Cardiac septum (tissue), 1 donor: ENCODE data around the gene SLC1A4. TPM values are rescaled to one million over a fixed set of nuclear protein-coding genes. Genes with fewer than 3 reads are reported as not detected.
"Not testable (repeated sequence)": the region's sequence is repeated elsewhere in the genome, so short reads cannot be mapped to it uniquely, and the experiment has no call there.

ENCODE experiments used
- DNase-seq: peaks from one replicate; pipeline ENCODE4 v3.0.0-alpha.2; 2020; ENCODE audit warnings: low spot score
- intact Hi-C: fragments of 100-400 bp; cut with DNase I; formaldehyde crosslinking; loops from one replicate; pipeline ENCODE4 v1.14.0; 2022
- total RNA-seq: library from RNA; stranded (reverse); fragmentation: NEBNext Ultra II Directional; extraction: Animal tissue kit (Norgen Biotek cat#: 25700); gene quantifications from one replicate; pipeline ENCODE4 v1.2.1, GENCODE V29; 2021
- donor health status: DM: no; HTN: no; CAD: no.

Gene SLC1A4
- total RNA-seq, 1 donor from 2014 or later, result 22.2 TPM

DNA sequence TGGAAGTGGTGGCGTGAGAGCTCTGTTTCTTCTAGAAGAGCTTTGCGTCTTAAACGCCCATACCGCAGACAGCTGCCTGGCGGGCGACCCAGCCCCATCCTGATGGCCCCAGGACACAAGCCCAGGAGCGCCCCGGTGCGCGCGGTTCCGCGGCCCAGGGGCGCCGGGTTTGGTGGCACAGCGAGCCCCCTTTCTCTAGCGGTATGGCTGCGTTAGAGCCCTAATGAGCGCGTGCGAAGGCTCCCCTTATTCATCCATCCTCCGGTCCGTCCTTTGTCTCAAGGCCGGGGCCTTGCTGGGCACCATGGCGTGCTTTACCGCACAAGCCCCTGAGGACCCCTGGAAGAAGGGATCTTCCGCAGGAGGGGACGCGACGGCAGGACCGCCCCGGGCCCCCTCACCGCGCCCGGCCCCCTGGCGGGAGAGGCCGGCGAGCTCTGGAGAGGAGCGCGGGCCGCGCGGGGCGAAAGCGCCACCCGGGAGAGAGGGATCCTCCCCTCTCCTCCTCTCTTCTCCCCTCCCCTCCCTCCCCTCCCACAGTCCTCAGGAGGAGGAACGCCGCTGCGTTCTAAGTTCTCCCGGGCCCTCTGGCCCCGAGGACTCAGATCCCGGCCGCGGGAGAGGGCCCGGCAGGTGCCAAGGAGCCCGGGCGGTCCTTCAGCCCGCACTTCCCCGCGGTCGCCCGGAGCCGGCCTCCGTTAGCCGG, 626 bp upstream of the SLC1A4 start:
- intact Hi-C loops, result loop anchor here (5.0 kb wide), 2 partner anchors 54 to 144 kb away; partner anchors contain the start of gene RAB1A
- peak; percentile 89 for DNase-seq

DNA sequence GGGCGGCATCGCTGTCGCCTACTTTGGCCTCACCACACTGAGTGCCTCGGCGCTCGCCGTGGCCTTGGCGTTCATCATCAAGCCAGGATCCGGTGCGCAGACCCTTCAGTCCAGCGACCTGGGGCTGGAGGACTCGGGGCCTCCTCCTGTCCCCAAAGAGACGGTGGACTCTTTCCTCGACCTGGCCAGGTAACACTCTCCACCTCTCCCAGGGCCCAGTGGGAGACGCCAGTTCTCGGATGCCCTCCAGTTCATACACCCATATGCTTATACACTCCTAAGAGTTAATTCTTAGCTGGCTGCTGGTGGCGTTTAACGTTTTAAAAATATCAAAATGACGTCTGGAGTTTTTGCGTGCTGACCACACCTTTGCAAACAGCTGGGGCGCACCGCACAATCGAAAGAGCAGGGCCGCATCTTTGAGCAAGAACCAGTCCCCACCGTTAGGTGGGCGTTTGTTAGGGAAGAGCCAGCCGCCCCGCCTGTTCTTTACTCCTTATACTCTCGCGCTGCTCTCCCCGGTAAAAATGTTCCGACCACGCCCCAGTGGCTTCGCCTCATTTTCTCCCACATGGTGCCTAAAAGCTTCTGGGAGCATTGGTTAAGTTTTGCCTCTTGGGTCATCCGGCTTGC, 899 bp downstream of the SLC1A4 start:
- intact Hi-C loops, result loop anchor here (5.0 to 10.0 kb wide), 3 partner anchors 52 to 345 kb away; partner anchors contain the start of gene RAB1A
- no peak for DNase-seq

GRCh38 chr2:64990876-64991275, 1.7 kb downstream of the SLC1A4 start:
- no peak for DNase-seq
- intact Hi-C loops, result loop anchor here (10.0 kb wide), 1 partner anchor 346 kb away; no protein-coding TSS in a partner anchor

DNA sequence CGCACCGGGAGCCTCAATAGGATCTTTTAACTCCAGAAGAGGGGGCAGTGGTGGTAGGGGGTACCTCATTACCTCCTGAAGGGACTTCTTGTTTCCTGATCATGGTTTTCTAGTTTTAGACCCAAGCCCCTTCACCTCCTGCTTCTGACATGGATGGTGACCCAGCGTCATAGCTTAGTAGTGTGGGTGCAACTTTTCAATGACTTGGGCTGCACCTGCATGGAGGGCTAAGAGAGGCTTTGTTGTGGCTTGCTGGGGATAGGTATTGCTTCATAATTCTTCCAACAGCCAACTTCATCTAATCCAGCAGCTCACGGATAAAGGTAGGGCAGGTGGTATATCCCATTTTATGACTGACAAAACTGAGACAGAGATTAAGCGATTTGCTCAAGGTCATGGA, 3.0 kb downstream of the SLC1A4 start:
- no peak for DNase-seq
- intact Hi-C loops, result loop anchor here (10.0 kb wide), 1 partner anchor 347 kb away; no protein-coding TSS in a partner anchor

GRCh38 chr2:64992990-64993389, 3.8 kb downstream of the SLC1A4 start:
- DNase-seq, result no peak
- intact Hi-C loops, result loop anchor here (10.0 kb wide), 1 partner anchor 348 kb away; no protein-coding TSS in a partner anchor

GRCh38 chr2:64995041-64995440, 5.8 kb downstream of the SLC1A4 start:
- intact Hi-C loops, result loop anchor here (10.0 kb wide), 1 partner anchor 350 kb away; no protein-coding TSS in a partner anchor
- no peak for DNase-seq

DNA sequence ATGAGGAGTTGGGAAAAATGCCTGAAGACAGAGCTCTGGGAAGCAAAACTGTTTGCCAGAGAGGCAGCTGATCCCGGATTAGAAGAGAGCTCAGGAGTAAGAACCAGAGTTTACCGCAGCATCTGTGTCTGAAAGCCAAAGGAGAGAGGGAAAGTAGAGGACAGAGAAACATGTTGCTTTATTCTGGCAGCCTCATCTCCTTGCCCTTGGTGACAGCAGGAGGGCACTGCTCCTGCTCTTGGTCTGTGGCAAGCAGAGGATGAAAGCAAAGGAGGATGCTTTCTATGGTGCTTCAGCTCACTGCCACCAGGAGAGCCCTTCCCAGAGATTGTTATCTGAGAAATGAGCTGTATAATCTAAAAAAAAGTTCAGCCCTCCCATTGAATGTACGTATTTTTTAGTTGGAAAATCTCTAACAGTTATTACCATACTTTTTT, 7.7 kb downstream of the SLC1A4 start:
- DNase-seq, result no peak
- intact Hi-C loops, result loop anchor here (10.0 kb wide), 1 partner anchor 352 kb away; no protein-coding TSS in a partner anchor

- intact Hi-C loops, result loop anchor here (10.0 kb wide), 1 partner anchor 354 kb away; no protein-coding TSS in a partner anchor
- no peak for DNase-seq
Measured at GRCh38 chr2:64998658-64999061, 9.5 kb downstream of the SLC1A4 start.

- intact Hi-C loops, result loop anchor here (10.0 kb wide), 1 partner anchor 355 kb away; no protein-coding TSS in a partner anchor
- no peak for DNase-seq
Measured at GRCh38 chr2:64999754-65000153, 10.6 kb downstream of the SLC1A4 start.

DNA sequence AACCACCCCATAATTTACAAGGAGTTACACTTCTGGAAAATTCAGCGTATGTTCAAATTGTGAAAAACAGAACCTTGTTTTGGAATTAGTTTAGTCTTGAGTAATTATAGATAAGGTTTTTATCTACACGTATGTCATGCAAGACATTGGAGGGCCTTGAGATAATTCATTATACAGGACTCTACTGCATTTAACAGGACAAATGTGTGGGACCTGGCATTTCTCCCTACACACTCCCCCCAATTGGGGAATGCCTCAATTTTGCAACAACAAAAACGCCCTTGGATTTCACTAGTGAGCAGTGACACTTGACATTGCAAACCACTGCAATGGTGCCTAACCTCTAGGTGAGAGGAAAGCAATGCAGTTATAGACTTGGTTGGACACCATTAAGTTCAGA, 11.4 kb downstream of the SLC1A4 start:
- no peak for DNase-seq
- intact Hi-C loops, result no loop called here

GRCh38 chr2:65003037-65003436, 13.8 kb downstream of the SLC1A4 start:
- no peak for DNase-seq
- intact Hi-C loops, result no loop called here

- intact Hi-C loops, DNase-seq: not testable (repeated sequence)
Measured at GRCh38 chr2:65004232-65004631, 15.0 kb downstream of the SLC1A4 start.

GRCh38 chr2:65013776-65014175, 24.6 kb downstream of the SLC1A4 start:
- DNase-seq, result no peak
- intact Hi-C loops, result no loop called here

DNA sequence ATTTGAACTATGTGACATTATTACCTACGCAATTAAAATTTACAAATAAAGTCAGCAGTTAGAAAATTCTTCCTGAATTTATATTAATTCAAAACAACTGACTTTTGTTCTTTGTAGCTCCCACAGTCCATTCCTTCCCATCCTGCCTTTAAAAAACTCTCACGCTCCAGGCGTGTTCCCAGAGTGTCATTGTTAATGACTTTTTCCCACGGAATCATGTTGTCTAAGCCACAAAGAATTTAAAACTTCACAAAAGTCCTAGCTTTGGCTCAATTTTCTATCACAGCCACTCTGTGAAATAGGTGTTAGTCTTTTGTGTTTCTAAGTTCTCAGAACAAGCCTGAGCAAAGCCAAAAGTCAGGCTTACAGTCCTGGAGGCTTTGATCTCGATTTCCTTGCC, 26.5 kb downstream of the SLC1A4 start:
- intact Hi-C loops, result no loop called here
- no peak for DNase-seq

GRCh38 chr2:65016789-65017188, 27.6 kb downstream of the SLC1A4 start:
- intact Hi-C loops, result no loop called here
- DNase-seq, result no peak

- no peak for DNase-seq
- intact Hi-C loops, result no loop called here
Measured at GRCh38 chr2:65017335-65017734, 28.1 kb downstream of the SLC1A4 start.

DNA sequence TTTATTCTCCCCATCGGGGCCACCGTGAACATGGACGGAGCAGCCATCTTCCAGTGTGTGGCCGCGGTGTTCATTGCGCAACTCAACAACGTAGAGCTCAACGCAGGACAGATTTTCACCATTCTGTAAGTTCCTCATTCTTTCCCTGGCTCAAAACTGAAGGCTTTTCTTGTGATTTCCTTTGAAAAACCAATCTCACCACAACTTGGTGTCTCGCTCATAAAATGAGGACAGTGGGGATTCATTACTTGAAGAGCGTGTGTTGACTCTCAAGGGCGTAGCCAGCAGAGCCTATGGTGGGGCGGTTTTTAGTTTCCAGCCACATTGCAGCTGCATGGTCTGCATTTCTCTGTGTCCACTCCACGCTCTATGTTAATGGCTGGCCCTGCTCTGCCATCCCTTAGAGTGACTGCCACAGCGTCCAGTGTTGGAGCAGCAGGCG, 29.0 kb downstream of the SLC1A4 start:
- DNase-seq, result peak; percentile 85
- intact Hi-C loops, result no loop called here

DNA sequence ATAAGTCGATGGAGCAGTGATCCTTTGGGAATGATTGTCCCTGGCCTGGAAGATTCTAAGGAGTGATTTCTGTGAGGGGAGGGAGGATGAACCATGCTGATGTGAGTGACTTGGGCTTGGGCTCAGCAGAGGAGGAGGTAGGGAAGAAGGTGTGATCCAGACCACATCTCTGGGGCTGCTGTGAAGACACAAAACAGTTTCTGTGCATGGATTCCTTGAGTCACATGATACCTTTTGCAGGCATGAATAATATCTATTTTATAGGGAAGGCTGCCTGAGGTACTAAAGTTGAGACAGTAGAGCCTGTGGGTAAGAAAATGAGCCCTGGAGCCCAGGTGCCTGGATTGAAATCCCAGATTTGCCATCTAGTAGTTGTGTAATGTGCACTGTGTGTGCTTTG, 29.8 kb downstream of the SLC1A4 start:
- no peak for DNase-seq
- intact Hi-C loops, result no loop called here

DNA sequence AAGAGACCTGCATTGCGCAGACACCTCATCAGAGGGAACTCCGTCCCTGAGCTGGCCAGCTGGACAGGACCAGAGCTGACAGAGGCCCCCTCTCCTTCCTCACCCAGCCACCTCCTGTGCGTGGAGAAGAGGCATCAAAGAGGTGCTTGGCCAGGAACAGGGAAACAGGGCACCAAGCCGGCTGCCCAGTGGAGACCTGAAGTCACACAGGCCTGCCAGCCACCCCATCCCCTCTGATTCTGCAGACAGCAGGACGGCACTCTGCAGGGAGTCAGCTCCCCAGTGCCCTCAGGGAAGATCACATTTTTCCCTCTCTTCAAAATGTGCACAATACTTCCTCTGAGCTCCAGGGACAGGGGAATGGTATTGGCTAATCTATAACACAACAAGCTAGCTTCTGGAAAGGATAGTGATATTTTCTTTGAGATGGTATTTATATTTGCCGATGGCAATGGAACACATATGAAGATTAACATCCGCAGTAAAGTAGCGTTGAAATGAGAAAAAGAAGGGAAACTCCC, 30.5 kb downstream of the SLC1A4 start:
- DNase-seq, result no peak
- intact Hi-C loops, result no loop called here

DNA sequence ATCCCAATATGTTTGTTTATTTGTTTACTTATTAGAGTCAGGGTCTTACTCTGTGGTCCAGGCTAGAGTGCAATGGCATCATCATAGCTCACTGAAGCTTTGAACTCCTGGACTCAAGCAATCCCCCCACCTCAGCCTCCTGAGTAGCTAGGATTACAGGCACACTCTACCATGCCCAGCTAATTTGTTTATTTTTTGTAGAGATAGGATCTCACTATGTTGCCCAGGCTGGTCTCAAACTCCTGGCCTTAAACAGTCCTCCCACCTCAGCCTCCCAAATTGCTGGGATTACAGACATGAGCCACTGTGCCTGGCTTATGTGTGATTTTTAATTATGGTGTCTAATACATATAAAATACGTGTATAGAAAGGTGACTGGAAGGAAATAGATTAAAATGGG, 31.1 kb downstream of the SLC1A4 start:
- intact Hi-C loops, DNase-seq: not testable (repeated sequence)
